Large intestine (tissue), 3 donors: Measurements from ENCODE around the gene GNAI1. TPM values are rescaled to one million over a fixed set of nuclear protein-coding genes. Genes with fewer than 3 reads are reported as not detected.

Experiments used
- DNase-seq, 2 donors: peaks; one replicate each; pipeline versions ENCODE4 v3.0.0 to v3.0.0-alpha.2; 2013
- H3K27ac ChIP-seq: one replicate; pipeline ENCODE4 v1.5.1; 2013; ENCODE audit warnings: low read length
- H3K27me3 ChIP-seq: 2 replicates; pipeline ENCODE4 v1.6.1; 2013; ENCODE audit warnings: low read length; ENCODE audit not compliant: control insufficient read depth, insufficient read depth
- H3K36me3 ChIP-seq: 2 replicates; pipeline ENCODE4 v1.6.1; 2013; ENCODE audit warnings: low read length; ENCODE audit not compliant: control insufficient read depth, insufficient read depth
- H3K4me1 ChIP-seq: one replicate; pipeline ENCODE4 v1.6.1; 2013; ENCODE audit warnings: low read length; ENCODE audit not compliant: control insufficient read depth, insufficient read depth
- H3K4me3 ChIP-seq: one replicate; pipeline ENCODE4 v1.5.1; 2013; ENCODE audit warnings: low read length
- H3K9me3 ChIP-seq: one replicate; pipeline ENCODE4 v1.6.1; 2013; ENCODE audit warnings: mild to moderate bottlenecking, low read depth, low read length, moderate library complexity; ENCODE audit not compliant: control insufficient read depth
- WGBS: methylation state at CpG from one replicate; pipeline ENCODE4 v1.1.5; 2013; ENCODE audit warnings: low lambda C conversion rate; ENCODE audit not compliant: insufficient coverage; 5-methylcytosine and 5-hydroxymethylcytosine counted together
- polyA plus RNA-seq: library from polyadenylated mRNA; unstranded; fragments of 120-200 nt; gene quantifications from one replicate; pipeline ENCODE4 v1.2.1, GENCODE V29; 2013

GNAI1 gene
- polyA plus RNA-seq, 1 donor, result 25.4 TPM

DNA sequence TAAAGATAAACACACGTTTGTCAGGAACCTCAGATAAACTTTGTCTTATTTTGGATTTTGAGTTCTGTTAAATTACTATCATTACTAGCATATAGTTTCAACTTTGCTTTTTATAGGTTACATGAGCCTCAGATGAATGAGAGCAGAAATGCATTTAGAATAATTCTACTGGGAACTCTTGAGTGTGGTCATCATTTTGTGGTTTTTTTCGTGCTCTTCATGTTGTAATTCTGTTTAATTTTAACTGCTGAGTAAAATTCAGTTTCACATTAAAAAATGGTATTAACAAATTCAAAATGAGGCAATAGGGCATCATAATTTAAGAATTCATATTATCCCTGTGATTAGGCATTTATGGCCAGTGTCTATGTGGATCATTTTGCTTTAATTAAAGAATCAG is 72.9 kb downstream of the GNAI1 start:
- DNase-seq, result no peak
- no peaks in the 10 kb centered on the region for H3K4me1 ChIP-seq
- no peak overlapping the region for H3K4me3 ChIP-seq
- H3K27me3 ChIP-seq, result no peaks in the 10 kb centered on the region
- no peaks in the 10 kb centered on the region for H3K36me3 ChIP-seq
- WGBS, result 71% methylated on average over 2 of the region's 2 CpGs
- H3K9me3 ChIP-seq, result no peaks in the 10 kb centered on the region
- no peak overlapping the region for H3K27ac ChIP-seq

- no peaks in the 10 kb centered on the region for H3K4me1 ChIP-seq
- H3K9me3 ChIP-seq, result no peaks in the 10 kb centered on the region
- H3K4me3 ChIP-seq, result no peak overlapping the region
- no peak for DNase-seq
- 64% methylated on average over 1 of the region's 2 CpGs for WGBS
- no peaks in the 10 kb centered on the region for H3K27me3 ChIP-seq
- no peak overlapping the region for H3K27ac ChIP-seq
- H3K36me3 ChIP-seq, result peaks cover 6% of the 10 kb centered on the region
Measured at GRCh38 chr7:80208700-80209099, 74.1 kb downstream of the GNAI1 start.

- no peaks in the 10 kb centered on the region for H3K4me1 ChIP-seq
- peaks cover 8% of the 10 kb centered on the region for H3K36me3 ChIP-seq
- DNase-seq, result peak; percentile 19 to 56
- H3K9me3 ChIP-seq, result no peaks in the 10 kb centered on the region
- no peak overlapping the region for H3K27ac ChIP-seq
- WGBS, result 40% methylated on average over 1 of the region's 3 CpGs
- no peaks in the 10 kb centered on the region for H3K27me3 ChIP-seq
- H3K4me3 ChIP-seq, result no peak overlapping the region
Measured at GRCh38 chr7:80210400-80210799, 75.8 kb downstream of the GNAI1 start.

GRCh38 chr7:80213814-80214213 is 79.2 kb downstream of the GNAI1 start:
- Histone ChIP-seq H3K9me3 (no peaks in the 10 kb centered on the region), H3K4me1 (no peaks in the 10 kb centered on the region), H3K27me3 (no peaks in the 10 kb centered on the region), H3K36me3 (peaks cover 8% of the 10 kb centered on the region), H3K27ac (no peak overlapping the region), H3K4me3 (no peak overlapping the region)
- 93% methylated on average over 2 of the region's 4 CpGs for WGBS
- peak in 1 of 2 donors; percentile 11 for DNase-seq

DNA sequence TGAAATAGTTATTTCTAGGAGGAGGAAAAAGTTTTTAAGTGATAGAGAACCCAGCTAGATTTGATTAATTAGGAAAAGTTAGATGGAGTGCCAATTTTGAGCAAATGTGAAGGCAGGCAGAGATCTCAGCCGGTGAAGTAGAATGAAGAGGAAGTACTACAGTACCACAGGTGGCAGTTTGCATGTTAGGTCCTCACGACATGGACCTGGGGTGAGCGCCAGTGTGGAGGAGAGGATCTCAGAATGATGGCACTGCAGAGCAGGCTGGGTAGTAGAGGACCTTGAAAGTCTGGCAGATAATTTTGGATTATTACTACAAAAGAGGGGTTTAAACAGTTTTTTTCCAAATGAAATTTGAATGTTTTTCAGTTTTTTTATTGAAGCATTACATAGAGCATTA is 81.1 kb downstream of the GNAI1 start:
- H3K4me3 ChIP-seq, result no peak overlapping the region
- DNase-seq, result no peak
- no peaks in the 10 kb centered on the region for H3K27me3 ChIP-seq
- H3K27ac ChIP-seq, result no peak overlapping the region
- no peaks in the 10 kb centered on the region for H3K9me3 ChIP-seq
- H3K36me3 ChIP-seq, result peaks cover 10% of the 10 kb centered on the region
- no peaks in the 10 kb centered on the region for H3K4me1 ChIP-seq
- 83% methylated on average over 3 of the region's 3 CpGs for WGBS

DNA sequence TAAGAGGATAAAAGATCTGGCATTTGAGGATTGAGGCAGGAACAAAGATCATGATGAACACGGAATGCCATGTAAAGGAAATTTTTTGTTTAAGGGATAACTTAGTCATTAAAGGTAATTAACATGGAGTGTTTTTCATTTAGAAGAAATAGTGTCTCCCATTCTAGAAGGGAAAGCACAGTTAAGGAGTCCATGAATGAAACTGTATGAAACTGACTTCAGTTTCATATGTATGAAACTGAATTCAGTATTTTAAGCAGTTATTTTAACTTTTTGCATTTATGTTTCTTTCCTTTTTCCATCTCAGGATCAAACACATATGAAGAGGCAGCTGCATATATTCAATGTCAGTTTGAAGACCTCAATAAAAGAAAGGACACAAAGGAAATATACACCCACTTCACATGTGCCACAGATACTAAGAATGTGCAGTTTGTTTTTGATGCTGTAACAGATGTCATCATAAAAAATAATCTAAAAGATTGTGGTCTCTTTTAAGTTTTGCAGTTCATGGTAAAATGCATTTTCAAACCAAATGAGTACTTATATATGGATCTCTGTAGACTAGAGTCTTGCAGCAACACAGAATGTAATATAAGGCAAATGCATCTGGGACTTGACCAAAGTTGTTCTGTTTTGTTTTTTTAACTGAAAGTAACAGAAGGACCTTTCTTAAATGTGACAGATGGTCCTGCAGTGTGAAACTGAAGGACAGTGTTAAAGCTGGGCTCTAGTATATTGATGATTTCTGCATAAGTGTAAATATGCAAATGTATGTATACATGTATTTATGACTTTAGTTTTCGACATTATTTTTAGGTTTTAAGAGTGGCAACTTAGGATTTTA is 82.6 kb downstream of the GNAI1 start:
- 80% methylated on average over 2 of the region's 2 CpGs for WGBS
- Histone ChIP-seq H3K36me3 (peaks cover 10% of the 10 kb centered on the region), H3K4me1 (no peaks in the 10 kb centered on the region), H3K27ac (no peak overlapping the region), H3K27me3 (no peaks in the 10 kb centered on the region), H3K4me3 (no peak overlapping the region), H3K9me3 (no peaks in the 10 kb centered on the region)
- no peak for DNase-seq

DNA sequence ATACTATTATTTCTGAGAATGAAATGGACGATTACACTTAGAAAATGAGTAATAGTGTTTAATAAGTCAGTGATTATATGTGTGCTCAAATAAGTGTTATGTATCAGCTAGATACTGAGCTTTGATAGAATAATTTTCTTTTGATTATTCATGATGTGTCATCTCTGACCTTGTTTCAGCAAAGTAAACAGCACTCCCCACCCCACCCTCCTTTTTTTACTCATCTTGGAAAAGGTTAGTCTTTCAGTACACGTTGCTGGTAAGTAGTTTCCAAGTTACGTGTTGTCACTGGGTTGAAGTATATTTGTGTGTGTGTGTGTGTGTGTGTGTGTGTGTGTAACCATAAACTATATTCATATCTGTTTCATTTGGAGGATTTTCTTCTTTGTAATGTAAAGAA is 84.1 kb downstream of the GNAI1 start:
- no peak for DNase-seq
- Histone ChIP-seq H3K27ac (no peak overlapping the region), H3K4me1 (no peaks in the 10 kb centered on the region), H3K36me3 (peaks cover 4% of the 10 kb centered on the region), H3K27me3 (no peaks in the 10 kb centered on the region), H3K4me3 (no peak overlapping the region), H3K9me3 (no peaks in the 10 kb centered on the region)
- WGBS, result 80% methylated on average over 1 of the region's 3 CpGs

DNA sequence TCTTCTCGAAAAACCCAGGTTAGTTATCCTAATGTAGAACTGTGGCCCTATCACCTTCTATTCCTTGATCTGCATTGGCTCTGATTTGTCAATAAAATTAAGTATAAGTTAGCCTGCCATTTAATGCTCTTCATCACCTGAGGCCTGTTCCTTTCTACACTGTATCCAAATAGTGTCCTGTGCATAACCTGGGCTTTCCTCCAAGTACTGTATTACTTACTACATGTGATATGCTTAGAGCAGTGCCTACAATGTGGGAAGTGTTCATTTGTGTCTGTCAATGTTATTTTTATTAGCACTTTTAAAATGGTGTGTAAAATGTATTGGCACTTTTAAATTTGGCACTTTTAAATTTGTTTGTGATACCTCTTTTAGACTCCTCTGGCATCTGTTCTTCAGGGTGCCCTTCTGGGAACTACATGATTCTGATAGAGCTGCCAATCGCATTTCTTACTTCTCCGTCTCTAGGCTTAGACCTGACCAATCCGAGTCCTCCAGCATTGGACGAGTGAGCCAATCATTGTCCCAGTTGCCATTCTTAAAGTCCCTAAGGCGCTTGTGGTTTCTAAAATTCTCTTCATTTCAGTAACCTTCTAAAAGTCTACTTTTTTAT is 85.5 kb downstream of the GNAI1 start:
- Histone ChIP-seq H3K36me3 (peaks cover 2% of the 10 kb centered on the region), H3K9me3 (no peaks in the 10 kb centered on the region), H3K27me3 (no peaks in the 10 kb centered on the region), H3K27ac (no peak overlapping the region), H3K4me1 (no peaks in the 10 kb centered on the region), H3K4me3 (no peak overlapping the region)
- DNase-seq, result no peak
- 100% methylated on average over 2 of the region's 6 CpGs for WGBS

GRCh38 chr7:80224415-80224814 is 89.8 kb downstream of the GNAI1 start:
- Histone ChIP-seq H3K36me3 (peaks cover 2% of the 10 kb centered on the region), H3K9me3 (no peaks in the 10 kb centered on the region), H3K4me1 (no peaks in the 10 kb centered on the region), H3K27me3 (no peaks in the 10 kb centered on the region), H3K27ac (no peak overlapping the region), H3K4me3 (no peak overlapping the region)
- DNase-seq, result no peak
- WGBS, result 100% methylated on average over 1 of the region's 1 CpG

GRCh38 chr7:80225361-80225760 is 90.7 kb downstream of the GNAI1 start:
- no peaks in the 10 kb centered on the region for H3K36me3 ChIP-seq
- no peaks in the 10 kb centered on the region for H3K4me1 ChIP-seq
- H3K9me3 ChIP-seq, result no peaks in the 10 kb centered on the region
- DNase-seq, result no peak
- no peaks in the 10 kb centered on the region for H3K27me3 ChIP-seq
- no peak overlapping the region for H3K27ac ChIP-seq
- no peak overlapping the region for H3K4me3 ChIP-seq

GRCh38 chr7:80226629-80227028 is 92.0 kb downstream of the GNAI1 start:
- H3K4me3 ChIP-seq, result no peak overlapping the region
- H3K4me1 ChIP-seq, result no peaks in the 10 kb centered on the region
- H3K27ac ChIP-seq, result no peak overlapping the region
- no peaks in the 10 kb centered on the region for H3K27me3 ChIP-seq
- 90% methylated on average over 3 of the region's 4 CpGs for WGBS
- no peaks in the 10 kb centered on the region for H3K36me3 ChIP-seq
- H3K9me3 ChIP-seq, result no peaks in the 10 kb centered on the region
- no peak for DNase-seq
